ENCODE results near the gene RAB20. TPM values are rescaled to one million over a fixed set of nuclear protein-coding genes. Genes with fewer than 3 reads are reported as not detected.

Gene RAB20
- total and polyA plus RNA-seq, 9 of the 15 experiments (the other 6 are each of a cell fraction or from before 2014, with no cell fraction given), result 0.62 to 9.2 (median 5.4) TPM

GRCh38 chr13:110605132-110605531, 43.6 kb upstream of the RAB20 start:
- no peaks in the 10 kb centered on the region for H3K27me3 ChIP-seq (ENCODE audit: control insufficient read depth in 2 of 2, insufficient read depth in 2 of 2, low read length in 2 of 2)
- H3K4me2 ChIP-seq (ENCODE audit: insufficient read depth, low read length), result no peak overlapping the region
- ATAC-seq (no peak), FAIRE-seq (no peak), DNase-seq (ENCODE audit: extremely low read depth in 1 of 4, low spot score in 3 of 4) (no peak)
- intact Hi-C loops (cut with micrococcal nuclease), result no loop called here
- no peaks in the 10 kb centered on the region for H4K20me1 ChIP-seq (replicated peaks; ENCODE audit: control insufficient read depth, insufficient read depth, low read length)
- no peaks in the 10 kb centered on the region for H3K36me3 ChIP-seq (ENCODE audit: control insufficient read depth, insufficient read depth, low read length)
- H3K4me1 ChIP-seq (replicated peaks in 1 of 2; ENCODE audit: control insufficient read depth in 2 of 2, insufficient read depth in 2 of 2, low read length in 2 of 2), result peaks cover 0 to 5% of the 10 kb centered on the region in 2 experiments; a peak in 4 of 5 replicates
- no peaks in the 10 kb centered on the region for H3K79me2 ChIP-seq (ENCODE audit: control insufficient read depth, insufficient read depth, low read length)
- BruUV-seq (replicated peaks), result no TSS peak
- TF ChIP-seq NFIX (CRISPR knock-in tag; IDR thresholded peaks at IDR 0.05; ENCODE audit: low read depth), result no peak
- peak; percentile 57; the same call in 1 of the 2 replicates for TF ChIP-seq ZBTB40 (IDR thresholded peaks at IDR 0.05)
- TF ChIP-seq ZBTB40 (CRISPR knock-in tag; IDR thresholded peaks at IDR 0.05), result no peak
- no peaks in the 10 kb centered on the region for H3K9me3 ChIP-seq (replicated peaks; ENCODE audit: control insufficient read depth, insufficient read depth, low read depth, low read length)
- POLR2A ChIA-PET, result no interaction called here
- no peak overlapping the region for H2AFZ ChIP-seq (ENCODE audit: low read depth, low read length)
- no peaks in the 10 kb centered on the region for H3K9me1 ChIP-seq (ENCODE audit: control insufficient read depth, insufficient read depth, low read length)
- 63% methylated on average over 6 of the region's 6 CpGs for WGBS (ENCODE audit: insufficient coverage, low coverage, missing lambda C conversion rate)
- CTCF ChIA-PET (ENCODE audit: low intra/inter-chr PET ratio), result no interaction called here
- in situ Hi-C loops (cut with MboI), result no loop called here
- H3K4me3 ChIP-seq, result no peak overlapping the region
- no peak overlapping the region for H3K9ac ChIP-seq (ENCODE audit: insufficient read depth in 1 of 2, low read depth in 2 of 2, low read length in 2 of 2)
- H3K27ac ChIP-seq (ENCODE audit: extremely low read depth, low read depth, low read length), result no peak overlapping the region
